ENCODE results near the gene MTFP1. TPM values are rescaled to one million over a fixed set of nuclear protein-coding genes. Genes with fewer than 3 reads are reported as not detected.

MTFP1 gene
- total and polyA plus RNA-seq, 2 experiments from 2014 or later: 54.6 to 64.1 TPM

GRCh38 chr22:30408388-30409102, 17.0 kb upstream of the MTFP1 start:
- no peak overlapping the region for H3K27ac ChIP-seq (ENCODE audit: low read depth)
- H3K27me3 ChIP-seq (ENCODE audit: insufficient read depth): no peaks in the 10 kb centered on the region
- H3K4me1 ChIP-seq (ENCODE audit: insufficient read depth): no peaks in the 10 kb centered on the region
- Mint-ChIP-seq H3K4me1 (no peaks in the 10 kb centered on the region), H3K4me3 (no peak overlapping the region), H3K27ac (no peak overlapping the region), H3K27me3 (ENCODE audit: insufficient read depth, low read depth, poor library complexity) (peaks cover 8% of the 10 kb centered on the region), H3K9me3 (no peaks in the 10 kb centered on the region), H3K36me3 (ENCODE audit: low read depth) (peaks cover 13% of the 10 kb centered on the region; the same call in 2 of the 3 replicates)
- H2AFZ ChIP-seq: no peak overlapping the region
- DNase-seq (ENCODE audit: low spot score) (no peak), ATAC-seq (no peak)
- no peaks in the 10 kb centered on the region for H3K79me2 ChIP-seq (replicated peaks; ENCODE audit: insufficient read depth)
- H3F3A ChIP-seq (replicated peaks; ENCODE audit: low read depth): no peaks in the 10 kb centered on the region
- H3K4me3 ChIP-seq: no peak overlapping the region
- no peaks in the 10 kb centered on the region; the same call in 1 of the 2 replicates for H4K20me1 ChIP-seq (replicated peaks; ENCODE audit: insufficient read depth)
- no peaks in the 10 kb centered on the region for H3K36me3 ChIP-seq (ENCODE audit: insufficient read depth)
- H3K9me2 ChIP-seq (ENCODE audit: insufficient read depth): no peaks in the 10 kb centered on the region
- no peak overlapping the region for H3K4me2 ChIP-seq
- TF ChIP-seq EZH2 (IDR thresholded peaks at IDR 0.05; ENCODE audit: low read depth, unreplicated experiment) (no peak), EZH2phosphoT487 (IDR thresholded peaks at IDR 0.05; ENCODE audit: unreplicated experiment) (no peak), JUNB (IDR thresholded peaks at IDR 0.05; ENCODE audit: unreplicated experiment) (no peak), ETS1 (IDR thresholded peaks at IDR 0.05) (no peak), NANOG (IDR thresholded peaks at IDR 0.05; ENCODE audit: borderline replicate concordance) (no peak), CREB1 (CRISPR knock-in tag; IDR thresholded peaks at IDR 0.05; ENCODE audit: low read depth) (no peak)
- TF ChIP-seq, protein P1, sequence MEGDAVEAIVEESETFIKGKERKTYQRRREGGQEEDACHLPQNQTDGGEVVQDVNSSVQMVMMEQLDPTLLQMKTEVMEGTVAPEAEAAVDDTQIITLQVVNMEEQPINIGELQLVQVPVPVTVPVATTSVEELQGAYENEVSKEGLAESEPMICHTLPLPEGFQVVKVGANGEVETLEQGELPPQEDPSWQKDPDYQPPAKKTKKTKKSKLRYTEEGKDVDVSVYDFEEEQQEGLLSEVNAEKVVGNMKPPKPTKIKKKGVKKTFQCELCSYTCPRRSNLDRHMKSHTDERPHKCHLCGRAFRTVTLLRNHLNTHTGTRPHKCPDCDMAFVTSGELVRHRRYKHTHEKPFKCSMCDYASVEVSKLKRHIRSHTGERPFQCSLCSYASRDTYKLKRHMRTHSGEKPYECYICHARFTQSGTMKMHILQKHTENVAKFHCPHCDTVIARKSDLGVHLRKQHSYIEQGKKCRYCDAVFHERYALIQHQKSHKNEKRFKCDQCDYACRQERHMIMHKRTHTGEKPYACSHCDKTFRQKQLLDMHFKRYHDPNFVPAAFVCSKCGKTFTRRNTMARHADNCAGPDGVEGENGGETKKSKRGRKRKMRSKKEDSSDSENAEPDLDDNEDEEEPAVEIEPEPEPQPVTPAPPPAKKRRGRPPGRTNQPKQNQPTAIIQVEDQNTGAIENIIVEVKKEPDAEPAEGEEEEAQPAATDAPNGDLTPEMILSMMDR (conservative IDR thresholded peaks at IDR 0.05; ENCODE audit: low read depth in 2 of 2): no peak

- no peak overlapping the region for H3K4me2 ChIP-seq
- H3K27me3 Mint-ChIP-seq (ENCODE audit: insufficient read depth, low read depth, poor library complexity): peaks cover 8% of the 10 kb centered on the region
- no peaks in the 10 kb centered on the region for H3K27me3 ChIP-seq (ENCODE audit: insufficient read depth)
- DNase-seq (ENCODE audit: low spot score) (no peak), ATAC-seq (no peak)
- H3K4me3 ChIP-seq: no peak overlapping the region
- H4K20me1 ChIP-seq (replicated peaks; ENCODE audit: insufficient read depth): no peaks in the 10 kb centered on the region; the same call in 1 of the 2 replicates
- no peaks in the 10 kb centered on the region for H3K4me1 ChIP-seq (ENCODE audit: insufficient read depth)
- H3K9me2 ChIP-seq (ENCODE audit: insufficient read depth): no peaks in the 10 kb centered on the region
- no peak overlapping the region for H3K27ac Mint-ChIP-seq
- H3K79me2 ChIP-seq (replicated peaks; ENCODE audit: insufficient read depth): no peaks in the 10 kb centered on the region
- no peaks in the 10 kb centered on the region for H3F3A ChIP-seq (replicated peaks; ENCODE audit: low read depth)
- peaks cover 4% of the 10 kb centered on the region; the same call in 1 of the 2 replicates for H3K36me3 ChIP-seq (ENCODE audit: insufficient read depth)
- no peak overlapping the region for H3K4me3 Mint-ChIP-seq
- peaks cover 26% of the 10 kb centered on the region; the same call in 2 of the 3 replicates for H3K36me3 Mint-ChIP-seq (ENCODE audit: low read depth)
- no peak overlapping the region for H3K27ac ChIP-seq (ENCODE audit: low read depth)
- H3K4me1 Mint-ChIP-seq: no peaks in the 10 kb centered on the region
- H2AFZ ChIP-seq: no peak overlapping the region
- no peaks in the 10 kb centered on the region for H3K9me3 Mint-ChIP-seq
- TF ChIP-seq ZNF462 (CRISPR knock-in tag; IDR thresholded peaks at IDR 0.05) (no peak), ZNF114 (CRISPR knock-in tag; IDR thresholded peaks at IDR 0.05) (no peak)
These were observed 13.8 kb upstream of the MTFP1 start for GRCh38 chr22:30411780-30412179.

Data from GM23338 (cell line).